ENCODE data around the gene ANXA3. TPM values are rescaled to one million over a fixed set of nuclear protein-coding genes. Genes with fewer than 3 reads are reported as not detected.

The ANXA3 gene
- total RNA-seq, 1 experiment from 2014 or later, result 12.0 TPM

GRCh38 chr4:78624048-78624447, 72.5 kb downstream of the ANXA3 start:
- Mint-ChIP-seq H3K27ac (no peak overlapping the region), H3K4me3 (no peak overlapping the region), H3K36me3 (no peaks in the 10 kb centered on the region), H3K27me3 (ENCODE audit: low read depth) (no peaks in the 10 kb centered on the region), H3K9me3 (no peaks in the 10 kb centered on the region), H3K4me1 (peaks cover 3% of the 10 kb centered on the region)
- no peak for DNase-seq (ENCODE audit: low spot score)
- ChIA-PET POLR2A (no interaction called here), CTCF (interaction anchor here (0.5 to 1.4 kb wide), 2 partner anchors 21 to 801 kb away, joined by 3 to 4 read pairs; no protein-coding TSS in a partner anchor)
- ATAC-seq, result no peak
- no peak for TF ChIP-seq ZMAT4 (CRISPR knock-in tag; IDR thresholded peaks at IDR 0.05)
- TF ChIP-seq CREM (CRISPR knock-in tag; IDR thresholded peaks at IDR 0.05), result no peak
- TF ChIP-seq E2F1 (CRISPR knock-in tag; IDR thresholded peaks at IDR 0.05), result no peak
- no peak for TF ChIP-seq ERG (CRISPR knock-in tag; IDR thresholded peaks at IDR 0.05)
- no peak for TF ChIP-seq ZSCAN18 (CRISPR knock-in tag; IDR thresholded peaks at IDR 0.05)
- TF ChIP-seq IRF1 (CRISPR knock-in tag; IDR thresholded peaks at IDR 0.05), result no peak
- no peak for TF ChIP-seq GABPB1 (CRISPR knock-in tag; IDR thresholded peaks at IDR 0.05)
- TF ChIP-seq JUN (CRISPR knock-in tag; IDR thresholded peaks at IDR 0.05), result no peak

GRCh38 chr4:78625073-78625472, 73.5 kb downstream of the ANXA3 start:
- peaks cover 3% of the 10 kb centered on the region for H3K4me1 Mint-ChIP-seq
- ChIA-PET CTCF (interaction anchor here (1.0 kb wide), 1 partner anchor 20 kb away, joined by 4 read pairs; no protein-coding TSS in a partner anchor), POLR2A (no interaction called here)
- DNase-seq (ENCODE audit: low spot score) (no peak), ATAC-seq (no peak)
- H3K36me3 Mint-ChIP-seq, result no peaks in the 10 kb centered on the region
- no peaks in the 10 kb centered on the region for H3K9me3 Mint-ChIP-seq
- H3K27me3 Mint-ChIP-seq (ENCODE audit: low read depth), result no peaks in the 10 kb centered on the region
- no peak overlapping the region for H3K27ac Mint-ChIP-seq
- TF ChIP-seq ATF1 (CRISPR knock-in tag; IDR thresholded peaks at IDR 0.05) (no peak), ZNF219 (CRISPR knock-in tag; IDR thresholded peaks at IDR 0.05; ENCODE audit: borderline replicate concordance) (no peak), KAT7 (CRISPR knock-in tag; IDR thresholded peaks at IDR 0.05; ENCODE audit: borderline replicate concordance) (no peak), SP1 (CRISPR knock-in tag; conservative IDR thresholded peaks at IDR 0.05) (no peak), ZNF425 (CRISPR knock-in tag; conservative IDR thresholded peaks at IDR 0.05) (no peak), USF2 (CRISPR knock-in tag; IDR thresholded peaks at IDR 0.05) (no peak), TCF7 (CRISPR knock-in tag; IDR thresholded peaks at IDR 0.05; ENCODE audit: low read depth) (no peak), PRDM15 (CRISPR knock-in tag; IDR thresholded peaks at IDR 0.05) (no peak), ARID4B (CRISPR knock-in tag; IDR thresholded peaks at IDR 0.05; ENCODE audit: borderline replicate concordance) (no peak)
- H3K4me3 Mint-ChIP-seq, result no peak overlapping the region
